ENCODE measurements around the gene HSPB9.

Gene HSPB9

GRCh38 chr17:42077755-42078154, 44.8 kb upstream of the HSPB9 start:
- H3K9ac ChIP-seq (ENCODE audit: low read length): no peak overlapping the region
- no peak overlapping the region for H3K27ac ChIP-seq (ENCODE audit: low read depth, low read length)
- H2AFZ ChIP-seq (ENCODE audit: low read depth, low read length, severe bottlenecking): no peak overlapping the region
- no peaks in the 10 kb centered on the region for H3K9me3 ChIP-seq (ENCODE audit: insufficient read depth, low read length)
- no peak overlapping the region for H3K4me3 ChIP-seq (ENCODE audit: insufficient read depth, low read length, poor library complexity, severe bottlenecking)
- no peaks in the 10 kb centered on the region for H3F3A ChIP-seq (ENCODE audit: insufficient read depth)
- H4K20me1 ChIP-seq (ENCODE audit: low read depth, low read length): no peaks in the 10 kb centered on the region
- no peaks in the 10 kb centered on the region for H3K36me3 ChIP-seq (ENCODE audit: low read length)
- H3K27me3 ChIP-seq (ENCODE audit: low read length): no peaks in the 10 kb centered on the region
- no peaks in the 10 kb centered on the region for H3K79me2 ChIP-seq (ENCODE audit: insufficient read depth, low read length)
- TF ChIP-seq EZH2phosphoT487 (conservative IDR thresholded peaks at IDR 0.05; ENCODE audit: low read length) (no peak), CTCF (IDR thresholded peaks at IDR 0.05; ENCODE audit: insufficient read depth, low read length, poor library complexity, severe bottlenecking) (no peak)
- H3K4me2 ChIP-seq (ENCODE audit: low read depth, low read length, poor library complexity, severe bottlenecking): no peak overlapping the region
- no peaks in the 10 kb centered on the region for H3K9me2 ChIP-seq (replicated peaks; ENCODE audit: insufficient read depth, low read length)

- no peak overlapping the region for H2AFZ ChIP-seq (ENCODE audit: low read depth, low read length, severe bottlenecking)
Measured at GRCh38 chr17:42078396-42079043, 44.1 kb upstream of the HSPB9 start.

GRCh38 chr17:42079541-42079940, 43.1 kb upstream of the HSPB9 start:
- Histone ChIP-seq H4K20me1 (ENCODE audit: low read depth, low read length) (no peaks in the 10 kb centered on the region), H3K27me3 (ENCODE audit: low read length) (no peaks in the 10 kb centered on the region), H2AFZ (ENCODE audit: low read depth, low read length, severe bottlenecking) (no peak overlapping the region), H3K9me3 (ENCODE audit: insufficient read depth, low read length) (no peaks in the 10 kb centered on the region), H3K27ac (ENCODE audit: low read depth, low read length) (no peak overlapping the region), H3K79me2 (ENCODE audit: insufficient read depth, low read length) (no peaks in the 10 kb centered on the region), H3K9me2 (replicated peaks; ENCODE audit: insufficient read depth, low read length) (no peaks in the 10 kb centered on the region), H3K36me3 (ENCODE audit: low read length) (no peaks in the 10 kb centered on the region), H3K9ac (ENCODE audit: low read length) (no peak overlapping the region), H3F3A (ENCODE audit: insufficient read depth) (no peaks in the 10 kb centered on the region), H3K4me2 (ENCODE audit: low read depth, low read length, poor library complexity, severe bottlenecking) (no peak overlapping the region), H3K4me3 (ENCODE audit: insufficient read depth, low read length, poor library complexity, severe bottlenecking) (no peak overlapping the region)
- no peak for TF ChIP-seq CTCF (IDR thresholded peaks at IDR 0.05; ENCODE audit: insufficient read depth, low read length, poor library complexity, severe bottlenecking)
- TF ChIP-seq EZH2phosphoT487 (conservative IDR thresholded peaks at IDR 0.05; ENCODE audit: low read length): no peak

More at GRCh38 chr17:42078396-42079043, 44.1 kb upstream of the HSPB9 start:
- H3K27me3 ChIP-seq (ENCODE audit: low read length): no peaks in the 10 kb centered on the region
- no peak overlapping the region for H3K9ac ChIP-seq (ENCODE audit: low read length)
- H3F3A ChIP-seq (ENCODE audit: insufficient read depth): no peaks in the 10 kb centered on the region
- H3K4me2 ChIP-seq (ENCODE audit: low read depth, low read length, poor library complexity, severe bottlenecking): no peak overlapping the region
- no peaks in the 10 kb centered on the region for H3K79me2 ChIP-seq (ENCODE audit: insufficient read depth, low read length)
- no peaks in the 10 kb centered on the region for H3K9me3 ChIP-seq (ENCODE audit: insufficient read depth, low read length)
- TF ChIP-seq CTCF (IDR thresholded peaks at IDR 0.05; ENCODE audit: insufficient read depth, low read length, poor library complexity, severe bottlenecking) (no peak), EZH2phosphoT487 (conservative IDR thresholded peaks at IDR 0.05; ENCODE audit: low read length) (no peak)
- H3K36me3 ChIP-seq (ENCODE audit: low read length): no peaks in the 10 kb centered on the region
- H3K27ac ChIP-seq (ENCODE audit: low read depth, low read length): no peak overlapping the region
- no peaks in the 10 kb centered on the region for H3K9me2 ChIP-seq (replicated peaks; ENCODE audit: insufficient read depth, low read length)
- H4K20me1 ChIP-seq (ENCODE audit: low read depth, low read length): no peaks in the 10 kb centered on the region
- H3K4me3 ChIP-seq (ENCODE audit: insufficient read depth, low read length, poor library complexity, severe bottlenecking): no peak overlapping the region

All from SU-DHL-6 (cell line).